Activated CD4-positive, alpha-beta T cell treated with anti-CD3 and anti-CD28 coated beads, Interleukin-2, amount 50 U/mL, for 1 hour (primary cell): Measurements from ENCODE around the gene MCRIP1.

ENCODE experiments used
- DNase-seq: peaks from one replicate; pipeline ENCODE4 v3.0.0-alpha.2; 2020

MCRIP1 gene

DNA sequence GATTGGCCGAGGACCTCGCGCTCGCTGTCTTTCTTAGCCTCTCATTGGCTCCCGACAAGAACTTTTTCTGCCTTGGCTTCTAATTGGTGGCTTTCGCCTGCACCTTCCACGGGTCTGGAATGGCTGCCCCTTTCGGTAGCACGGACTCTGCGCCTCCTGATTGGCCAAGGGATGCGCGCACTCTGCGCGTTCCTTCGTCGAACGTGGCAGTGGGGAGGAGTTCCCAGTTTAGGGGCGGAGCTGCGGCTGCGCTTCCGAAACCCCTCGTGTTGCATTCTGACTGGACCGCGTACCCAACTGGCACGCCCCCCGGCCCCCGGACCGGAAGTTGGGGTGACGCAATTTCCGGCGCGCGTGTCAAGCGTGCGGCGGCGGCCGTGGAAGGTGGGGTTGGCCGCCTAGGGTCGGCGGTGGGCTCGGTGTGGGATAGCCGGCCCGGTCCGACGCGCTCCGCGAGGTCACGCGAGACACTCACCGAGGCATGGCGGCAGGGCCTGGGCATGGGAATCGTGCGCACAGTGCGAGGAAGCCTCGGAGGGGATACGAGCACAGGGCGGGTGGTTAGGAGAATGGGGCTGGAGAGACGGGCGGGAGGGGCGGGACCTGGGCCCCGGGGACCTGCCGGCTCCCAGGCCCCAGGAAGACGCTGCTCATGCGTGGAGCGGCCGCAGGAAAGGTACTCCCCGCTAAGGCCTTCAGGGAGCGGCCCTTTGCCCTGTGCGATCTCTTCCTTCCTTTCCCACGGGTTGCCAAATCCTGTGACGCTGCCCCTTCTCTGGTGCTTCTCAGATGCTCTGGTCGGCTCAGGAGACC lies 27.9 kb upstream of the MCRIP1 start:
- peak; percentile 99 for DNase-seq

- no peak for DNase-seq
Measured at GRCh38 chr17:81859906-81860755, 27.0 kb upstream of the MCRIP1 start, which contains the start of gene P4HB. TSS of gene P4HB (minus strand) at chr17:81860535. CDS start at chr17:81860471, 64 bp downstream.

- no peak for DNase-seq
Measured at GRCh38 chr17:81858967-81859905, 26.1 kb upstream of the MCRIP1 start.

DNA sequence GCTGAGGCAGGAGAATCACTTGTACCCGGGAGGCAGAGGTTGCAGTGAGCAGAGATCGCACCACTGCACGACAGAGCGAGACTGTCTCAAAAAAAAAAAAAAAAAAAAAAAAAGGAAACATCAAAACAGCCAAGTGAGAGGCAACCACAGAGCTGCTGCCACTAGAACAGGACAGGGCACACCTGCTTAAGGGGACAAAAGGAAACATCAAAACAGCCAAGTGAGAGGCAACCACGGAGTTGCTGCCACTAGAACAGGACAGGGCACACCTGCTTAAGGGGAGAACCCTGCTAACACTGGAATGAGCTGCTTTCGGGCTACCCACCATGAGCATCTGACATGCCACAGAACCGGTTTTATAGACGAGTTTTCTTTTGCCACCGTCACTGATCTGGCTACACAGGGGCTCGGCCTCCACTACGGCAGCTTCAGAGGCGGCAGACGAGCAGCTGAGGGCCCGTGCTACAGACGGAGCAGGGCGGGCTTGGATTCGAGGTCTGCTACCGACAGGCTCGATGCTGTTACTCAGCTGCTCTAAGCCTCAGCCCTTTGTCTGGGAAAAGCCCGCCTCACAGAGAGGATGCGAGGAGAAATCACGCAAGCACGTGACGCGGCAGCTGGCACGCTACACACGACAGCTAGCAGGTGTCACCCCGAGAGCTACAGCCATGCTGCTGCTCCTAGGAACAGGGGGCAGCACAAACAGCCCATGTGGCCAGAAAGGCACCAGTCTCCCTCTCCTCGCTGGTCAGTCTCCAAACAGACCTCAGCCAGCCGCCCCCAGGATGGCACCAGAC lies 25.3 kb upstream of the MCRIP1 start:
- no peak for DNase-seq

DNA sequence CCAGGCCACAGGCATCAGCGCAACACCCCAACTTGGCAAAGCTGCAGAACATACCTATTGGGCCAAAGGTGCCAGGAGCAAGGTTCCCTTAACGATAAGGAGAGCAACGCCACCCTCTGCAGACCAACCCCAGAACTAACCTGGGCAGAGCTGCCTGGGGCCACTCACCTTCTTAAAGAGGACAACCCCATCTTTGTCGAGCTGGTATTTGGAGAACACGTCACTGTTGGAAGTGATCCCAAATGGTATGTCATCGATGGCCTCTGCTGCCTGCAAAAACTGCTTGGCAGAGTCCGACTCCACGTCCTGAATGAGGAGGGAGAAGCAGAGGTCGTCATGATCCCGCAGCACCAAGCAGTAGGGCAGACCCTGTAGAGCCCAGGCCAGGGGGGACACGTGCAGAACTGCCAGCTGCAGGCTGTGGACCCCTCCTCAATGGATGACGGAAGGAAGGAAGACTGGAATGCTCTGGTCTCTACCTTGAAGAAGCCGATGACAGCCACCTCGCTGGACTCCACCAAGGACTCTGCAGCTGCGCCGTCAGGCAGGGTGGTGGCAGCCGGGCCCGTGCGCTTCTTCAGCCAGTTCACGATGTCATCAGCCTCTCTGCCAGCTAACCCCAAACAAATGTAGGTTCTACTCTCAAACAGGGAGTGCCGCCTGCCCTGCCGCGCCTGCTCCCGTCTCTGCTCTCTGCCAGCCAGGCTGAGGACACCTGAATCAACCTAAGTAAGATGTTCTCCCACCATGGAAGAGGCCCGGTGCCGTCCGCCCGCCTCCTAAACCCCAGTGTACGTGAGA lies 22.1 kb upstream of the MCRIP1 start:
- no peak for DNase-seq

DNA sequence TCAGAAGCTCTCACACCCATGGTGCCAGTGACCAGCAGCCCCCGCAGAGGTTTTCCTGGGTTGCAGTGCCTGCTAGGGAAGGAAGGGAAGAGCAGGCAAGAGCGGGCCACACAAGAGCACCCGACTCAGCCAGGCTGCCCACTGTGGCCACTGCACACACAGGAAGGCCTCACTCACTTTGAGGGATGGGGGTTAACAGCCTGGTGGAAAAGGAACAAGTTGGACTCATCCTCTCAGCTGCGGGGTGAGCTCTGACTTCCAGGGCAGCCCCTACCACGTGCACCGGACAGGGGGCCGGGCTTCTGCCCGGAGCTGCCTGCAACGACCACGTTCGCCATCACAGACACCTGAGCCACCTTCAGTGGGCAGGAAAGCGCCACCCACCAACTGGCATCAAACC lies 19.1 kb upstream of the MCRIP1 start:
- DNase-seq = no peak

DNA sequence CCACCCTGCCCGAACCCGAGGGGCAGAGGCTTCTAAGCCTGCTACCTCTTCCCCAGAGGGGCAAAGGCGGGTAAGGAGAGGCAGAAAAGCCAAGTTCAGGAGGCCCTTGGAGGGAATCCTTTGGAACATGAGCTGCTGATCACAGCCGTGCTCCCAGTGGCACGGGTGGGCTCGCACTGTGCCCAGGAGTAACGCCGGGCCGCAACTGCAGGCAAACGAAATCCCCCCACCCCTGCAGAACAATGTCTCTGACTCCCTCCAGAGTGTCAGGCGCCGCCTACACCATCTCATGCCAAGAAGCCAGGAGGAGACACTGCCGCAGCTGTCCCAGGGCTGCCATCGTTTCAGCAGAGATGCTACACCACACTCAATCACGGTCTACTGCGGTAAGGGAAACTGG lies 18.3 kb upstream of the MCRIP1 start:
- no peak for DNase-seq

GRCh38 chr17:81849457-81849856 lies 16.4 kb upstream of the MCRIP1 start:
- DNase-seq = no peak

DNA sequence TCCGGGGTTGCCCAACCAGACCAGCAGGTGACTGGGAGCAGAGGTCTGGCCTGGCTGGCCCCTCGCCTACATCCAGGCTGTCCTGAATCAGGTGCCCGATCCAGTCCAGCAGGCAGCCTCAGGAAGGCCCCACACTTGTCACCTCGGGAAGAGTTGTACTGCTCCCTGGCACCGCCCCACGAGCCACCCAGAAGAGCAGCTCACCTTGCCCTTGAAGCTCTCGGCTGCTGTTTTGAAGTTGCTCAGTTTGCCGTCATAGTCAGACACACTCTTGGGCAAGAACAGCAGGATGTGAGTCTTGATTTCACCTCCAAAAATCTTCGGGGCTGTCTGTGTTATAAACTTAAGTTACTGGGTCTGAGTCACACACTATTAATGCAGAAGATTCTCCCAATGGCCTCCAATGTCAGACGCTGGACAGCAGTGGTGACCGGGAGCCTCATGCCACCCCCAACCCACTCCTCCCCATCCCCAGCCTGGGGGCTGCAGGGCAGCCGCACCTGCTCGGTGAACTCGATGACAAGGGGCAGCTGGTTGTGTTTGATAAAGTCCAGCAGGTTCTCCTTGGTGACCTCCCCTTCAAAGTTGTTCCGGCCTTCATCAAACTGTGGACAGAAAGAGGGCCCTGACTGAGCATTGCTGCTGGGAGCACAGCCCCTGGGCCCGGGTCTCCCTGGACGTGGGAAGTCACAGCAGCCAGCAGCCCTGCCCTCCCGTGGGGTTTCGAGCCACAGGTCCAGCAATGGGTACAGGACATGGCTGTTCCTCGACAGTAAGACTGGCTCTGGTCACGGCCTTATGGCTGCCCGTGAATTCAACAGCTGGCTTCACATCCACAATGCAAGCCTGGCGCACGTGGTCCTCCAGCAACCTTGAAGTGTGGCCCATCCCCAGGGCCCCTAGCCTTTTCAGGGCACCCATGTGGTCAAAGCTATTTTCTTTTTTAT lies 13.9 kb upstream of the MCRIP1 start:
- no peak for DNase-seq

DNA sequence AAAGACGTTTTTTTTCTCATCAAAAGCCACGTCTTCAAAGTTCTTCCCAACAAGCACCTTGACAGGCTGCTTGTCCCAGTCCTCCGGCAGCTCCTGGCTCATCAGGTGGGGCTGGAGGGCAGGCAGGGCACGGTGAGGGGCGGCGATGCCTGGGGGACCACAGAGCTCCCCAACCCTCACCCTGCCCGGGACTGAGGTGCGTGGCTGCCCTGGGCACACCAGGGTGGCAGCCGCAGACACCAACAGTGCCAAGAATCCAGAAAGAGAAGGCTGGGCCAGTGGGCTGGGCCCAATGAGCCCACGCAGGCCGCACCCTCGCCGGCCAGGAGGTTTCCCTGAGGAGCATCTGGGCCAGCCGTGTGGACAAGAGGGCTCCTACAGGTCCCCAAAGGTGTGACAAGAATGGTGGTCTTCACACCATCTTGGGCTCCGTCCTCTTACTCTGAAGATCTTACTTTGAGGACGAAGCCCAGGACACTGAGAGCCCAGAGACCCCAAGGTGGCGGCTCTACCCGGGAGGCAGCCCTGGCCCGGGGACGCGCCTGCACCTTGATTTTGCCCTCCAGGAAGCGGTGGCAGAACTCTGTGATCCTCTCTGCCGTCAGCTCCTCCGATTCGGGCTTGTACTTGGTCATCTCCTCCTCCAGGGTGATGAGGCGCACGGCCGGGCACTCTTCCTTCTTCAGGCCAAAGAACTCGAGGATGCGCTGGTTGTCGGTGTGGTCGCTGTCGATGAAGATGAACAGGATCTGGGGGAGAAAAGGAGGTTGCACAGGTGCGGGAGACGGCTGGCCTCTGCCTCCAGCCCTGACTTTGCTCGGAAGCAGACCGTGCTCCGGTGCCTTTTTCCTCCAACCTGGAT lies 13.0 kb upstream of the MCRIP1 start:
- DNase-seq = no peak

- no peak for DNase-seq
Measured at GRCh38 chr17:81845361-81845760, 12.3 kb upstream of the MCRIP1 start.

DNA sequence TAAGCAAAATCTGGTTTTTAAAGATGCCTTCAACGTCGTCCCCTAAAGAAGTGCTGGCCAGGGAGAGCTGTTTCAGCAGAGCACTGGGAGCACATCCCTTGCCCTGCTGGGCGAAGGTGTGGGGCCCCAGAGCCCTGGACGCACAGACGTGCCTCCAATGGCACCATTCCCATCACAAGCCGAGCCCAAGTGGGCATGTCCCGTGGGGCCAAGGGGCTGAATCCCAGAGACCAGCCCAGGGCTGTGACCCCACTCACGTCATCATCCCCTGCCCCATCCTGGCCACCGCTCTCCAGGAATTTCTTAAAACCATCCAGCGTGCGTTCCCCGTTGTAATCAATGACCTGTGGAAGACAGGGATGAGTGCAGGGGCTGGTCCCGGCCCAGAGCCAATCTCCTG lies 11.8 kb upstream of the MCRIP1 start:
- DNase-seq = no peak

GRCh38 chr17:81844327-81844851 lies 11.3 kb upstream of the MCRIP1 start:
- DNase-seq = no peak

DNA sequence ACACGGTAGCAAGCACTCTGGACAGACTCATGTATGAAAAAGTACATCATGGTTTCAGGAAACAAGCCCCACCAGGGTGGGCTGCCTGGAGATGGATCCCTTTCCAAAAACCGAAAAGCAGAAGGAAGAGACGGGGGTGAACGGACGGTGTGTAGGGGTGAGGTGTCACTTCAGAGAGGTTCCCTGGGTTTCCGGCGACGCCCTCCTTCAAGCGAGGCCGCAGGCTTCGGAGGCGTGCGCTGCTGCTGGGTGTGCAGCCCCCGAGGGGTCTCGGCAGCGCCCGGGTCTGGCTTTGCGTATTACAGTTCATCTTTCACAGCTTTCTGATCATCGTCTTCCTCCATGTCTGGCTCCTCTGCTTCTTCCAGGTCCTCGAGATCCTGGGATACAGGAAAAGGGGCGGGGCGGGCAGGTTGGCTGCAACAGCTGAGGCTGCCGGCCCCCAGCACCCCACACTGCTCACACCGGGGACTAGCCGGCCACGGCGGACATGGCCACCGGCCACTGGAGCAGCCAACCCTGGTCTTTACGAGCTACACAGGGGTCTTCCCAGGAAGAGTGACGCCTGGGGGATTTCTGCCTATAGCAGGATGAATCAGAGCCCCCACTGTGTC lies 10.7 kb upstream of the MCRIP1 start:
- DNase-seq = no peak

DNA sequence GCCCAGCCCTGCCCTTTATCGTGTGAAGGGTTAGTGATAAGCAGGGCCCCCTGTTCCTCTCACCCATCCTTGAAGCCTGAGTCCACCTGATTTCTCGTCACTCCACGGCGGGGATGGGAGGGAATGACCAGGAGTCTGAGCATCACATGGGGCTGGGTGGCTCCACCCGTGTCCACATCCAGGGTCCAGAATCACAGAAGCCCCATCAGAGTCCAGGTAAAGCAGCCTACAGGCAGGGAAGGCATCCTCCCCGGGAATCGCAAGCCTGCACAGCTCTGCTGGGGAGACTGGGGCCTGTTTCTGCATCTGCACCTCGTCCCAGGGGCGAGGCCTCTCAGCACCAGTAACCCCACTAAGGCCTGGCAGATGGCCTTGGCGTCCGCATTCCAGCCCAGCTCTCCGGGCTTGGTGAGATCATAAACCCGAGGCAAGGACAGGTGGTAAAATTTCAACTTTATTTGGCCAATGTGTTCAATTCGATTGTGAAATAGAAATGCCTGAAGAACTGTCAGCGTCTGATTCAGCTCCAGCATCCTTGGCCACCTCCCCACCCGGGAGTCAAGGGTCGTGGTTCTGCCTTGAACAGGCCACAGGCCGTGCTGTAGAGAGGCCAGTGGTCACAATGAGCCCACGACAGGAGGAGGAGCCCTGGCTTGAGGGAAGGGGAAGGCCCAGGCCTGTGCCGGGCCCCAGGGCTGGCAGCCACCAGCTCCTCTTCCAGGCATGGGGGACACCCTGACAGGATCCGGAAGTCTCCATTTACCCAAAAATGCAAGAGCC lies 9.8 kb upstream of the MCRIP1 start:
- DNase-seq = no peak

DNA sequence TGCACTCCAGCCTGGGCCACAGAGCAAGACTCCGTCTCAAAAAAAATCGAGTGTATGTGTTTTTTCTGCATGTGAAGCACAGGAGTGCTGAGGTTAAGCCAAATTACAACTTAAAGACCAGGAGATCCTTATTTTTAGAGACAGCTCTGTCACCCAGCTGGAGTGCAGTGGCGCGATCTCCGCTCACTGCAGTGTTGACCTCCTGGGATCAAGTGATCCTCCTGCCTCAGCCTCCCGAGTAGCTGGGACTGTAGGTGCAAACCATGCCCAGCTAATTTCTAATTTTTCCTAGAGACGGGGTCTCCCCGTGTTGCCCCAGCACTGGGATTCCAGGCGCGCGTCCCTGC lies 9.3 kb upstream of the MCRIP1 start:
- DNase-seq = no peak

DNA sequence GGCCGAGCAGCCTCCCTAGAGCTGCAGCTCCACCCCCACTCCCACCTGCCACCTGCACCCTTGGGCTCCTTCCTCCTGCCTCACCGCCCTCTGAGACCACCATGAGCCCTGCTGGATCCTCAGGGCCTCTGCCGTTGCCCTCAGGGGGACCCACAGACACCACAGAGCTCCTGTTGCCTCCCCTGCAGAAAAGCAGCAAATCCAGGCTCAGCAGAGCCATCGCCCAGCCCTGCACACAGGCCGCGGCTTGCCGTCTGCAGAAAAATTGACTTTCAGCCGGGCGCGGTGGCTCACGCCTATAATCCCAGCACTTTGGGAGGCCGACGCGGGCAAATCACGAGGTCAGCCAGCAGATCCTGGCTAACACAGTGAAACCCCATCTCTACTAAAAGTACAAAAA lies 8.8 kb upstream of the MCRIP1 start:
- no peak for DNase-seq
